ENCODE measurements around the gene RBM42. TPM values are rescaled to one million over a fixed set of nuclear protein-coding genes. Genes with fewer than 3 reads are reported as not detected.
A peak's percentile ranks its signal among the peaks of the same experiment; 100 is the strongest.
"Not testable (repeated sequence)": the region's sequence is repeated elsewhere in the genome, so short reads cannot be mapped to it uniquely, and the experiment has no call there.

RBM42 gene
- polyA plus RNA-seq, 3 donors, result 48.2 to 83.4 (median 69.0) TPM

DNA sequence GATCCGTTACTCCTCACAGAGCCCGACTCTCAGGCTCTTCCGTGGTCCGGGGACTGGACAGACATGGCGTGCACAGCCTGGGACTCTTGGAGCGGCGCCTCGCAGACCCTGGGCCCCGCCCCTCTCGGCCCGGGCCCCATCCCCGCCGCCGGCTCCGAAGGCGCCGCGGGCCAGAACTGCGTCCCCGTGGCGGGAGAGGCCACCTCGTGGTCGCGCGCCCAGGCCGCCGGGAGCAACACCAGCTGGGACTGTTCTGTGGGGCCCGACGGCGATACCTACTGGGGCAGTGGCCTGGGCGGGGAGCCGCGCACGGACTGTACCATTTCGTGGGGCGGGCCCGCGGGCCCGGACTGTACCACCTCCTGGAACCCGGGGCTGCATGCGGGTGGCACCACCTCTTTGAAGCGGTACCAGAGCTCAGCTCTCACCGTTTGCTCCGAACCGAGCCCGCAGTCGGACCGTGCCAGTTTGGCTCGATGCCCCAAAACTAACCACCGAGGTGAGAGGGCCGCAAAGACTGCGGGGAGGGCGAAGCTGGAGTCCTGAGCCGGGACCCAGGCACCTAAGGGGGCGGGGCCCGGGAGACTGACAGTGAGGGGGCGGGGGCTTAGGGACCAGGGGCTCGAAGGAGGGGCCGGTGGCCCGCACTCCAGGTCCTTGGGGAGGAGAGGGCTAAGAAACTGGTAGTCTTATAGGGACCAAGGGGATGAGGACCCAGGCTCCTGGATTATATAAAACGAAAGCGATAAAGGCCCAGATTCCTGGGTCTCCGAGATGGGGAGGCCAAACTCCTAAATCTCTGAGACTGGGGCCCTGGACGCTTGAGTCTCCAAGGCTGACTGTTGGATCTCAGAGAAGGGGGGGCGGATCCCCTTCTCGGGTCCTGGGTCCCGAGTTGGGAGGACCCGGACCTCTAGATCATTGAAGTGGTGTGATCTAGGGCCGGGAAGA, 14.7 kb downstream of the RBM42 start:
- DNase-seq (ENCODE audit: extremely low read depth in 1 of 11, low read depth in 9 of 11, low spot score in 4 of 11), result peak in 10 of 11 donors; percentile 54 to 83 (median 75)

GRCh38 chr19:35644206-35644986, 15.6 kb downstream of the RBM42 start:
- DNase-seq (ENCODE audit: extremely low read depth in 1 of 11, low read depth in 9 of 11, low spot score in 4 of 11), result peak in 10 of 11 donors; percentile 54 to 83 (median 78)

GRCh38 chr19:35644987-35645679, 16.3 kb downstream of the RBM42 start:
- DNase-seq (ENCODE audit: extremely low read depth in 1 of 11, low read depth in 9 of 11, low spot score in 4 of 11), result peak in 4 of 11 donors; percentile 34 to 54 (median 42)

DNA sequence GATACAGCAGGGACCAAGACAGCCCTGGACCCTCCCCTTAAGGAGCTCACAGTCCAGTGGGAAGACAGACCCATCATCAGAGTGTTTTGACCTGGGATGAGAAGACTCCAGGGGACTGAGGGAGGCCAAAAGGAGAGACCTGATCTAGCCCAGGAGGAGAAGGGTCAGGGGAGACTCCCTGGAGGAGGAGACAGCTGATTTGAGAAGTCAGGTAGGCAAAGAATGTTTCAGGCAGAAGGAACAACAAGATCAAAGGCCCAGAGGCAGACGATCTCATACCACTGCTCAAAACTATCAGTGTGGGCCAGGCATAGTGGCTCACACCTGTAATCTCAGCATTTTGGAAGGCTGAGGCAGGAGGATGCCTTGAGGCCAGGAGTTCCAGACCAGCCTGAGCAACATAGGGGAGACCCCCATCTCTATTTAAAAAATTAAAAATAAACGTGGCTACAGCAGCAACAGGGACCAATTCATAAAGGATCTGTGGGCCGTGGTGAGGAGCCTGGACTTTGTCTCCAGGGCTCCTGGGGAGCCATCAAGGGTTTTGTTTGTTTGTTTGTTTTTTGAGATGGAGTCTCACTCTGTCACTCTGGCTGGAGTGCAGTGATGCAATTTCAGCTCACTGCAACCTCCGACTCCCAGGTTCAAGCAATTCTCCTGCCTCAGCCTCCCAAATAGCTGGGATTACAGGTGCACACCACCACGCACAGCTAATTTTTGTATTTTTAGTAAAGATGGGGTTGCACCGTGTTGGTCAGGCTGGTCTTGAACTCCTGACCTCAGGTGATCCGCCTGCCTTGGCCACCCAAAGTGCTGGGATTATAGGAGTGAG, 17.1 kb downstream of the RBM42 start:
- DNase-seq (ENCODE audit: extremely low read depth in 1 of 11, low read depth in 9 of 11, low spot score in 4 of 11), result no peak

DNA sequence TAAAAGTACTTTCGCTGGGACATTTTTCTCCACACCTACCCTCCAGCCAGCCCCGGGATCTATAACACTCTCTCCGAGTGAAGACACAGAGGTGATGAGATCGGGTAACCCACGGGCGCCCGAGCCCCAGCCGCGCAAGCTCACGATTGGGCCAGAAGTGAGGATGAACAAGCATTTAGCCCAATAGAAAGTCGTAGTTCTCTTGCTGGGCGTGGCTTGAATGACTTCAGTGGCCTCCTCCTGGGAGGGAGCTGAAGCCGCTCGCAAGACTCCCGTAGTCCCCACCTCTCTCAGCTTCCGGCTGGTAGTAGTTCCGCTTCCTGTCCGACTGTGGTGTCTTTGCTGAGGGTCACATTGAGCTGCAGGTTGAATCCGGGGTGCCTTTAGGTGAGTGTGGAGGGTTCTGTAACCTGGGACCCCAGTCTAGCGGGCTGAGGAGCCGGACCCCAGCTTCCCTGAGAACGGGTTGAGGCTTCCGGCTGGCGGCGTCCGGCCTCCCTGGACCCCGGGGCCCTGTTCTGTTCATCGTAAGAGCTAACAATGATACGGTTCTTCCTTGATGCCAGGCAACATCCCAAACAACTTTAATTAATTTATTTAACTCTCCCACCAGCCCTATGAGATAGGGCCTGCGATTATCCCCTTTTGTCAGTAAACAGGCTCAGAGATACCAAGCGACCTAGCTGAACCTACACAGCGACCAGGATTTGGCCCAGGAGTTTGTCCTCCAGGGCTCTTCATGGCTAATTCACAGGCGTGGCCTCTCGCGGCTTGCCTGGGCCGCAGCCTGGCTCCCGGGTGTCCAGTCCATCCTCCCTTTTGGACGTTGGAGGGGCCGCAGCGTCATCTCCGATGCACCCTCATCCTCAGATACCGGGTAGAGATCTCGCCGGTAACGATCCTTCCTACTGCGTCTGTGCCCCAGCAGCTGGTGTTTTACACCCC, 19.5 kb downstream of the RBM42 start, which contains the start of gene COX6B1:
Gene COX6B1, plus strand, starts transcription at position 307 of the 945 bp plus-strand sequence. CDS start 2,921 bp downstream, outside the sequence.
- peak; percentile 82 to 98 (median 90) for DNase-seq (ENCODE audit: extremely low read depth in 1 of 11, low read depth in 9 of 11, low spot score in 4 of 11)

- no peak for DNase-seq (ENCODE audit: extremely low read depth in 1 of 11, low read depth in 9 of 11, low spot score in 4 of 11)
Observed at GRCh38 chr19:35650581-35650980, 21.7 kb downstream of the RBM42 start.

- DNase-seq (ENCODE audit: extremely low read depth in 1 of 11, low read depth in 9 of 11, low spot score in 4 of 11), result not testable (repeated sequence)
Observed at GRCh38 chr19:35654828-35655227, 26.0 kb downstream of the RBM42 start.

DNA sequence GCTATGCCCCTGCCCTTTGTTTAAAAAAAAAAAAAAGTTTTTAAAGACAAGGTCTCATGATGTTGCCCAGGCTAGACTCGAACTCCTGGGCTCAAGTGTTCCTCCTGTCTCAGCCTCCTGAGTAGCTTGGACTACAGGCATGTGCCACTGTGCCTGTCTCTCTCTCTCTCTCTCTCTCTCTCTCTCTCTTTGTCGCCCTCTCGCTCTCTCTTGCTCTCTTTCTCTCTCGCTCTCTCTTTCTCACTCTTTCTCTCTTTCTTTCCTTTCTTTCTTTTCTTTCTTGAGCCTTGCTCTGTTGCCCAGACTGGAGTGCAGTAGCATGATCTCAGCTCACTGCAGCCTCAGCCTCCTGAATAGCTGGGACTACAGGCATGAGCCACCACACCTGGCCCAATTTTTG, 26.8 kb downstream of the RBM42 start:
- DNase-seq (ENCODE audit: extremely low read depth in 1 of 11, low read depth in 9 of 11, low spot score in 4 of 11), result no peak

DNA sequence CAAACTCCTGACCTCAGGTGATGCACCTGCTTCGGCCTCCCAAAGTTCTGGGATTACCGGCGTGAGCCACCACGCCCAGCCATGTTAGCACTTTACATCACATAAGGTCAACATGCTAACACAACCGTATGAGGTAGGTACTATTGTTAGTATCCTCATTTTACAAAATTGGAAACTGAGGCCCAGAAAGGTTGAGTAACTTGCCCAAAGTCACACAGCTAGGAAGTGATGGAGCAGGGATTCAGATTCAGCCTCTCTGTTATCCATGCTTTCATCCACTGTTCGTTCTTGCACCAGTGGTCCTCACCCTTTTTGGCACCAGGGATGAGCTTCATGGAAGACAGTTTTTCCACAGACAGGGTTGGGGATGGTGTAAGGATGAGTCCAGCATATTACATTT, 27.9 kb downstream of the RBM42 start:
- DNase-seq (ENCODE audit: extremely low read depth in 1 of 11, low read depth in 9 of 11, low spot score in 4 of 11), result no peak

DNA sequence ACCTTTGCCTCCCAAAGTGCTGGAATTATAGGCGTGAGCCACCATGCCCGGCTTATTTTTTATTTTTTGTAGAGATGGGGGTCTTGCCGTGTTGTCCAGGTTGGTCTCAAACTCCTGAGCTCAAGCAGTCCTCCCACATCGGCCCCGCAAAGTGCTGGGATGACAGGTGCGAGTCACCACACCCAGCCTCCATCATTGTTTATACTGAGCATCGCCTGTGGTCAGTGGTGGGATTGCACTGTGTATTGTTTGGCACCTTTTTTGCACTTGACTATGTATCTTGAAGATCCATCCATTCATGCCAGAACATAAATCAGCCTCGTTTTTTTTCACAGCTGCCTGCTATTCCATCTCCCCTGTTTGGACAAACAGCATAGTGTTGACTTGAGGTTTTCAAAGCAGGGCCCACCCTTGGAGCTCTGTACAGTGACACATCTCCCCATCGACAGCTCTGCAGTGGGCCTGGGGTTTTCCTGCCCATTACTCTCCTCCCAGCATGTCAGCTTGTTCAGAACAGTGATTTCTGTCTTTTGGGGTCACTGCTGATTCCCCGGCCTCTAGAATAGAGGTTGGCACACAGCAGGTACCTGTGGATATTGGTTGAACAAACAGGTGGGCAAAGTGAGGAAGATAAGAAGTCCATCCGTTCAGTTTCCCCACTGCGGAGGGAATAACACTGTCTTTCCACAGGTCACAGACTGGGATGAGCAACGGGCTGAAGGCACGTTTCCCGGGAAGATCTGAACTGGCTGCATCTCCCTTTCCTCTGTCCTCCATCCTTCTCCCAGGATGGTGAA, 29.3 kb downstream of the RBM42 start:
- DNase-seq (ENCODE audit: extremely low read depth in 1 of 11, low read depth in 9 of 11, low spot score in 4 of 11), result no peak

DNA sequence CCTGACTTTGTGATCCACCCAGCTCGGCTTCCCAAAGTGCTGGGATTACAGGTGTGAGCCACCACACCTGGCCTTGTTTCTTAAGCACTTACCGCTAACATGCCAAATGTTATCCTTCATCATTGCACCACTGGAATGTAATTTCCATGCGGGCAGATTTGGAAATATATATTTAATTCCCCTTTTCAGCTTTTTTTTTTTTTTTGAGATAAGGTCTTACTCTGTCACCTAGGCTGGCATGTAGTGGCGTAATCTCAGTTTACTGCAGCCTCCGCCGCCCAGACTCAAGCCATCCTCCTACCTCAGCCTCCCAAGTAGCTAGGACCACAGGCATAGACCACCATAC, 33.1 kb downstream of the RBM42 start:
- no peak for DNase-seq (ENCODE audit: extremely low read depth in 1 of 11, low read depth in 9 of 11, low spot score in 4 of 11)

DNA sequence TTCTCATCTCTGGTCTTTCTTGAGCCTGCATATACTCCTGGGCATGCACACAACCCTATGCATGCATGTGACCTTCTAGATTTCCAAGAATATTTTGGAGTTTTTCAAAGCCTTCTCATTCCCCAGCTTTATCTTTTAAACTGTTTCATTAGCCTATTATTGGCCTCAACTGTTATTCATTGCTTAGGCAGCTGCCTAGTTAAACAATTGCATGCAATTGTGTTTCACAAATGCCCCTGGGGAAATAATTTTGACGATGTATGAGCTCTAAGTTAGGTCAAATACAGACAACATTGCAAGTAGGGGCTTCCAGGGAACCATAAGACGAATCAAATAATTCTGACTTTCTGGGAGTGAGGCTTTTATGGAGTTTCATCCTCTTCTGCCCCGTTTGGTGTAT, 35.1 kb downstream of the RBM42 start:
- DNase-seq (ENCODE audit: extremely low read depth in 1 of 11, low read depth in 9 of 11, low spot score in 4 of 11), result no peak

DNA sequence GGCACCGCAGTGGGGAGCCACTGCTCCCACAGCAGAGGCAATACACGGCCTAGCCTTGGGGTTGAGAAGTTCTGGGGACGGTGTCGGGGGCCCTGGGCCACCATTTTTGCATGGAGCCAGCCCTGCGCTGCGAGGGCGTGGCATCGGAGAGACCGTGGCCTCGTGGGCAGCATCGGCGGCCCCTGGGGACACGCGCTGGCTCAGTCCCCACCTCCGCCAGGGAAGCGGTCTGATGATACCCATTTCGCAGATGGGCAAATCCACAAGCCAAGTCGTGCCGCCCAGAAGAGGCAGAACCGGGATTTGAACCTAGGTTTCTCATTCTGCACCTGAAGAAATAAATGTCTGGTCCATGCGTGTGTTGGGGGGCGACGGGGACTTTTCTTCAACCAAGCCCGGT, 36.3 kb downstream of the RBM42 start:
- DNase-seq (ENCODE audit: extremely low read depth in 1 of 11, low read depth in 9 of 11, low spot score in 4 of 11), result no peak

GRCh38 chr19:35665604-35666003, 36.8 kb downstream of the RBM42 start:
- DNase-seq (ENCODE audit: extremely low read depth in 1 of 11, low read depth in 9 of 11, low spot score in 4 of 11), result no peak

DNA sequence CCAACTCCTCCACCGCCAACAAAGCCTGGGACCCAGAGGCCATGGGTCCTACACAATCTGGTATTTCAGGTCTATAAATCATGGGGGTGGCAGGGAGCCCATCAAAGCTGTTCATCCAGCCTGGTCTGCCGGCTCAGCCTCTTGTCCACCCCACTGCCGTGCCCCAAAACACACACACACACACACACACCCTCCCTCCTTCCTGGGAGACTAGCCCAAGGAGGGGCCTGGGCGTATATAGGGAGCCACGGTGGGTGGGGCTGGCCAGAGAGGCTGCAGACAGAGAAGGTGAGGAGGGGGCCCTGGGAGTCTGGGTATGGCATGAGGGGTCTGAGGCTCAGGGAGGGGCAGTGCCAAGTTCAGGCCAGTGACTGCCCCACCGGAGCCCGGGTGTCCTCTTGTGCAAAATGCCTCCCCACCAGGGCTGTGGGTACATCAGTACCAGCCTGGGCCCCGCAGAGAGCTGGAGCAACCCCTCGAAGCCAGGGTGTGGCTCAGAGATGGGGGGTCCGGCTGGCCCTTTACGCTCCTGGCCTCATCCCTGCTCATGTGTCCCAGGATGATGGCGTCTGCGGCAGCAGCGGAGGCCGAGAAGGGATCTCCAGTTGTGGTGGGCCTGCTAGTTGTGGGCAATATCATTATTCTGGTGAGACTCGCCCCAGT, 37.5 kb downstream of the RBM42 start, which contains the start of gene UPK1A:
Gene UPK1A, plus strand, starts transcription at position 267 of the 663 bp plus-strand sequence. Its CDS starts 296 bp downstream, at position 563.
- DNase-seq (ENCODE audit: extremely low read depth in 1 of 11, low read depth in 9 of 11, low spot score in 4 of 11), result no peak

- no peak for DNase-seq (ENCODE audit: extremely low read depth in 1 of 11, low read depth in 9 of 11, low spot score in 4 of 11)
Observed at GRCh38 chr19:35669566-35669965, 40.7 kb downstream of the RBM42 start.
